K562 (cell line): ENCODE data around the gene ADGRB3. TPM values are rescaled to one million over a fixed set of nuclear protein-coding genes. Genes with fewer than 3 reads are reported as not detected.

Experiments used
- ATAC-seq: fragments of 200-7000 bp; cut with Tn5 transposase; 3 replicates; pipeline ENCODE4 v1.9.1; 2020; ENCODE audit warnings: moderate library complexity
- BruUV-seq: library from RNA; stranded (reverse); fragments of 400-500 nt; replicated peaks from 2 replicates; lab custom pipeline; 2021; lab: Mats Ljungman, UMichigan
- CTCF ChIA-PET: fragments of 300-600 bp; formaldehyde crosslinking; extraction: SDS; loops from one replicate; lab custom pipeline; 2021; ENCODE audit warnings: low intra/inter-chr PET ratio; lab: Yijun Ruan, JAX
- POLR2A ChIA-PET: fragments of 300-600, 350-650 bp; sonication (Branson Sonifier 250); formaldehyde crosslinking; extraction: SDS; loops from one replicate; lab custom pipeline; 2021; ENCODE audit warnings: antibody characterized with exemption, inconsistent platforms; lab: Yijun Ruan, JAX
- DNase-seq, 4 experiments: peaks; one replicate each; pipeline versions ENCODE4 v3.0.0 to v3.0.0-alpha.2; 2011 to 2018; ENCODE audit warnings: low spot score in 3 of 4, mixed read lengths in 3 of 4; ENCODE audit errors: extremely low read depth in 1 of 4
- FAIRE-seq: peaks from 2 replicates; lab custom pipeline; 2011; peaks lifted over from hg19 to GRCh38; lab: Jason Lieb, UNC
- H2AFZ ChIP-seq: 2 replicates; pipeline ENCODE4 v1.6.0; 2011; ENCODE audit warnings: low read depth, low read length, control low read depth, inconsistent platforms
- H3K27ac ChIP-seq: fragments of 200-600 bp; 3 replicates; pipeline ENCODE4 v1.8.0; 2011; ENCODE audit warnings: low read depth, mild to moderate bottlenecking, control low read depth, inconsistent platforms, low read length, moderate library complexity, mixed read lengths; ENCODE audit errors: extremely low read depth
- H3K27me3 ChIP-seq, 2 experiments: fragments of 300-600 bp in 1 of 2; 2 replicates in 1 of 2; 3 replicates in 1 of 2; pipeline versions ENCODE4 v1.6.0 to v1.8.0; 2011; ENCODE audit warnings: inconsistent platforms in 2 of 2, low read length in 2 of 2, mild to moderate bottlenecking in 1 of 2, mixed read lengths in 1 of 2, moderate library complexity in 1 of 2; ENCODE audit not compliant: control insufficient read depth in 2 of 2, insufficient read depth in 2 of 2
- H3K36me3 ChIP-seq: fragments of 300-600 bp; 3 replicates; pipeline ENCODE4 v1.8.0; 2011; ENCODE audit warnings: mild to moderate bottlenecking, low read length, inconsistent platforms; ENCODE audit not compliant: control insufficient read depth, insufficient read depth
- H3K4me1 ChIP-seq, 2 experiments: fragments of 200-600 bp in 1 of 2; replicated peaks in 1 of 2; 2 replicates in 1 of 2; 3 replicates in 1 of 2; pipeline versions ENCODE4 v1.5.1 to v1.8.0; 2011; ENCODE audit warnings: inconsistent platforms in 2 of 2, low read length in 2 of 2, mild to moderate bottlenecking in 1 of 2, mixed read lengths in 1 of 2, moderate library complexity in 1 of 2; ENCODE audit not compliant: control insufficient read depth in 2 of 2, insufficient read depth in 2 of 2
- H3K4me2 ChIP-seq: 2 replicates; pipeline ENCODE4 v1.6.1; 2011; ENCODE audit warnings: low read length, control low read depth, inconsistent platforms, mixed read lengths; ENCODE audit not compliant: insufficient read depth
- H3K4me3 ChIP-seq: fragments of 200-600 bp; sonication (generic), shearing (Covaris generic); 2 replicates; pipeline ENCODE4 v1.5.1; 2016; ENCODE audit warnings: control low read depth, inconsistent platforms
- H3K79me2 ChIP-seq: fragments of 200-600 bp; 3 replicates; pipeline ENCODE4 v1.8.0; 2011; ENCODE audit warnings: low read length, inconsistent platforms; ENCODE audit not compliant: control insufficient read depth, insufficient read depth
- H3K9ac ChIP-seq, 2 experiments: 2 replicates each; pipeline versions ENCODE4 v1.6.0 to v1.6.1; 2011; ENCODE audit warnings: low read depth in 2 of 2, low read length in 2 of 2, control low read depth in 1 of 2, inconsistent platforms in 1 of 2, mild to moderate bottlenecking in 1 of 2, mixed read lengths in 1 of 2; ENCODE audit not compliant: insufficient read depth in 1 of 2
- H3K9me1 ChIP-seq: one replicate; pipeline ENCODE4 v1.6.0; 2011; ENCODE audit warnings: inconsistent platforms, mild to moderate bottlenecking, low read length, moderate library complexity; ENCODE audit not compliant: control insufficient read depth, insufficient read depth
- H3K9me3 ChIP-seq: replicated peaks from 2 replicates; pipeline ENCODE4 v1.5.1; 2011; ENCODE audit warnings: low read depth, low read length, inconsistent platforms; ENCODE audit not compliant: control insufficient read depth, insufficient read depth
- H4K20me1 ChIP-seq: replicated peaks from 2 replicates; pipeline ENCODE4 v1.6.1; 2011; ENCODE audit warnings: low read length, inconsistent platforms, mixed read lengths; ENCODE audit not compliant: control insufficient read depth, insufficient read depth
- E2F1 ChIP-seq: sonication (generic); formaldehyde crosslinking; IDR thresholded peaks from 2 replicates; pipeline ENCODE4 v1.8.1; 2023; ENCODE audit warnings: mild to moderate bottlenecking, missing genetic modification reagents, moderate library complexity
- HDGF ChIP-seq: fragments of 450-650 bp; IDR thresholded peaks from 2 replicates; pipeline ENCODE4 v1.6.1; 2016
- HINFP ChIP-seq: fragments of 450-650 bp; conservative IDR thresholded peaks from 2 replicates; pipeline ENCODE4 v1.6.1; 2016; ENCODE audit warnings: missing genetic modification characterization, low read depth, mild to moderate bottlenecking, control low read depth, missing compliant biosample characterization
- MLLT1 ChIP-seq, 2 experiments: fragments of 450-650 bp; IDR thresholded peaks; 2 replicates each; pipeline ENCODE4 v1.6.1; 2016
- NR0B1 ChIP-seq: fragments of 450-650 bp; IDR thresholded peaks from one replicate; pipeline ENCODE4 v1.6.1; 2018; ENCODE audit warnings: mild to moderate bottlenecking, moderate library complexity; ENCODE audit not compliant: partially characterized antibody
- THRB ChIP-seq: fragments of 450-650 bp; formaldehyde crosslinking; conservative IDR thresholded peaks from 2 replicates; pipeline ENCODE4 v1.4.0; 2022; ENCODE audit warnings: mild to moderate bottlenecking, missing genetic modification characterization
- ZNF644 ChIP-seq: fragments of 200-800 bp; sonication (Bioruptor generic); IDR thresholded peaks from 2 replicates; pipeline ENCODE4 v1.6.1; 2016; ENCODE audit warnings: low read depth, missing genetic modification characterization, missing compliant biosample characterization
- WGBS: fragments of 100-300 bp; shearing (Covaris generic); methylation state at CpG from one replicate; pipeline ENCODE4 v1.1.6; 2016; ENCODE audit warnings: low coverage, mixed read lengths; ENCODE audit not compliant: insufficient coverage; ENCODE audit errors: missing lambda C conversion rate; 5-methylcytosine and 5-hydroxymethylcytosine counted together
- in situ Hi-C: fragments of 300-500 bp; cut with MboI; formaldehyde crosslinking; loops from 4 replicates; pipeline ENCODE4 v1.15.0; 2018; ENCODE audit warnings: inconsistent platforms, mixed read lengths
- intact Hi-C: fragments of 100-400 bp; cut with micrococcal nuclease; formaldehyde crosslinking; loops from 2 replicates; pipeline ENCODE4 v1.14.2; 2022
- polyA plus RNA-seq, 8 experiments: library from polyadenylated mRNA; depleted of rRNA in 4 of 8; stranded (reverse) in 5 of 8; unstranded in 3 of 8; fragments of >200 nt; fragmentation: Nextera tagmentation in 2 of 8; fragmentation: Illumina TruSeq in 1 of 8; extraction: Ambion mirVana in 2 of 8; extraction: Trizol in 1 of 8; gene quantifications; 2 replicates each; pipeline versions ENCODE4 v1.2.1 to v1.2.3, GENCODE V29; 2011 to 2014; ENCODE audit warnings: inconsistent platforms in 1 of 8, missing spikeins in 1 of 8
- total RNA-seq, 7 experiments: library from RNA; depleted of rRNA in 6 of 7; stranded (reverse); fragments of >200 nt in 6 of 7; fragmentation: Illumina TruSeq in 2 of 7; extraction: Trizol in 2 of 7; gene quantifications; 2 replicates each; pipeline versions ENCODE4 v1.2.1 to v1.2.3, GENCODE V29; 2011 to 2021; ENCODE audit warnings: low replicate concordance in 1 of 7

ADGRB3 gene
- total and polyA plus RNA-seq, 9 of the 15 experiments (the other 6 are each of a cell fraction or from before 2014, with no cell fraction given), result 0.90 to 7.8 (median 2.4) TPM

GRCh38 chr6:69232008-69232407, 596.9 kb downstream of the ADGRB3 start:
- Histone ChIP-seq H3K27ac (no peak overlapping the region), H3K9ac (no peak overlapping the region), H2AFZ (no peak overlapping the region), H3K4me2 (no peak overlapping the region), H3K9me1 (no peaks in the 10 kb centered on the region), H3K36me3 (no peaks in the 10 kb centered on the region), H4K20me1 (peaks cover 4% of the 10 kb centered on the region; the same call in 1 of the 2 replicates), H3K27me3 (no peaks in the 10 kb centered on the region), H3K9me3 (no peaks in the 10 kb centered on the region), H3K4me1 (no peaks in the 10 kb centered on the region), H3K79me2 (no peaks in the 10 kb centered on the region), H3K4me3 (no peak overlapping the region)
- TF ChIP-seq HDGF (no peak), HINFP (no peak)
- ChIA-PET POLR2A (interaction anchor here (1.0 kb wide), 1 partner anchor 19 kb away, joined by 4 read pairs; no protein-coding TSS in a partner anchor), CTCF (no interaction called here)
- intact Hi-C loops (no loop called here), in situ Hi-C loops (no loop called here)
- no peak for DNase-seq
- no peak for ATAC-seq
- BruUV-seq, result no TSS peak
- WGBS, result 0% methylated on average over 3 of the region's 3 CpGs
- no peak for FAIRE-seq

- ChIA-PET CTCF (interaction anchor here (0.7 kb wide), 1 partner anchor 1379 kb away, joined by 3 read pairs; no protein-coding TSS in a partner anchor), POLR2A (interaction anchor here (0.6 to 1.0 kb wide), 3 partner anchors 10 to 95 kb away, joined by 3 to 4 read pairs (median 4); no protein-coding TSS in a partner anchor)
- Histone ChIP-seq H3K9me3 (no peaks in the 10 kb centered on the region), H3K9me1 (no peaks in the 10 kb centered on the region), H3K36me3 (no peaks in the 10 kb centered on the region), H3K4me1 (no peaks in the 10 kb centered on the region), H3K9ac (no peak overlapping the region), H2AFZ (no peak overlapping the region), H3K27me3 (no peaks in the 10 kb centered on the region), H4K20me1 (peaks cover 4% of the 10 kb centered on the region; the same call in 1 of the 2 replicates), H3K4me3 (no peak overlapping the region), H3K4me2 (no peak overlapping the region), H3K79me2 (no peaks in the 10 kb centered on the region), H3K27ac (no peak overlapping the region)
- no TSS peak for BruUV-seq
- FAIRE-seq (no peak), ATAC-seq (no peak), DNase-seq (no peak)
- WGBS, result under 1% methylated on average over 8 of the region's 8 CpGs
- in situ Hi-C loops (no loop called here), intact Hi-C loops (no loop called here)
- TF ChIP-seq NR0B1, result no peak
- TF ChIP-seq ZNF644 (tag), result no peak
- no peak for TF ChIP-seq MLLT1 (IDR thresholded peaks at IDR 0.05)
- no peak for TF ChIP-seq THRB
- TF ChIP-seq E2F1 (CRISPR knock-in tag), result no peak
Observed at GRCh38 chr6:69232496-69232895, 597.4 kb downstream of the ADGRB3 start.
